Prostate gland (tissue), 2 donors: Measurements from ENCODE around the gene CGNL1.

Experiments
- CTCF ChIP-seq, 4 experiments: fragments of 200-600 bp in 2 of 4; fragments of 450-650 bp in 2 of 4; sonication (generic) in 2 of 4; IDR thresholded peaks; 1 replicate in 3 of 4; 2 replicates in 1 of 4; pipeline ENCODE4 v1.5.1; 2016 to 2019; ENCODE audit warnings: antibody characterized with exemption in 4 of 4, mild to moderate bottlenecking in 2 of 4, moderate library complexity in 2 of 4
- POLR2A ChIP-seq: fragments of 450-650 bp; IDR thresholded peaks from one replicate; pipeline ENCODE4 v1.6.1; 2016; ENCODE audit warnings: antibody characterized with exemption, mild to moderate bottlenecking
- POLR2AphosphoS5 ChIP-seq: sonication (generic); formaldehyde crosslinking; IDR thresholded peaks from one replicate; pipeline ENCODE4 v1.6.1; 2017; ENCODE audit warnings: antibody characterized with exemption

DNA sequence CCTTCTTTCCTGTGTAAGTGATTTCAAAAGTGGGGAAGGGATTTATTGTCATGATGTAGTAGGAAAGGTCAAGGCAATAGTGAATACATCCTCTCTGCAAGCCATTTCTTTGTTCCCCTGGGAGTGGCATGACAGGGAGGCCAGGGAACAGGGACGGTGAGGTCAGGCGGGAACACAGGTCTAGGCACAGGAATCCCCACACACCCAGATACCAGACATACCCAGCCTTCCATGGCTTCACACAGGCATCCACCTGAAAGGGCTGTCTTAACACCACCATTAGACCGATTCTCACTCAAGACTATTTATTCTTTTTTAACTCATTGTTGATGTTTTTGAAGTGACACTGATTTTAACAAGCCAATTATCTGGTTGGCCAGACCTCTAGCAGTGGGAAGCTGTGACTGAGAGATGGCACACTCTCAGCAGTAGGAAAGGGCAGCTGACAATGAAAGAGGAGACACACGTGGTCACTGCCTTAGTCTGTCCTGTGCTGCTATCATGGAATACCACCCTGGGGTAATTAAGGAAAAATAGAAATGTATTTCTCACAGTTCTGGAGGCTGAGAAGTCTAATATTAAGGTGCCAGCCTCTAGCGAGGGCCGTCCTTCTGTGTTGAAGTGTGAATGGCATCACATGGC is 140.8 kb downstream of the CGNL1 start:
- TF ChIP-seq POLR2A: no peak
- no peak for TF ChIP-seq CTCF (IDR thresholded peaks at IDR 0.05)
- TF ChIP-seq POLR2AphosphoS5: no peak
